Keratinocyte (primary cell): ENCODE measurements around the gene TPD52L1. TPM values are rescaled to one million over a fixed set of nuclear protein-coding genes. Genes with fewer than 3 reads are reported as not detected.

Source experiments
- DNase-seq: peaks from one replicate; pipeline ENCODE4 v3.0.0-alpha.2; 2011; ENCODE audit warnings: low read depth, missing footprints, low spot score
- FAIRE-seq: peaks from 2 replicates; lab custom pipeline; 2011; peaks lifted over from hg19 to GRCh38; lab: Jason Lieb, UNC
- H2AFZ ChIP-seq: 2 replicates; pipeline ENCODE4 v1.6.0; 2012; ENCODE audit warnings: low read length, control low read depth, inconsistent platforms; ENCODE audit not compliant: control insufficient read depth
- H3K27ac ChIP-seq: 2 replicates; pipeline ENCODE4 v1.5.1; 2011; ENCODE audit warnings: low read length; ENCODE audit not compliant: control insufficient read depth, insufficient read depth
- H3K27me3 ChIP-seq: 3 replicates; pipeline ENCODE4 v1.6.0; 2011; ENCODE audit warnings: low read length; ENCODE audit not compliant: control insufficient read depth, insufficient read depth; ENCODE audit errors: extremely low read depth
- H3K36me3 ChIP-seq, 2 experiments: 2 replicates in 1 of 2; 3 replicates in 1 of 2; pipeline ENCODE4 v1.5.1; 2011; ENCODE audit warnings: low read length in 2 of 2, mild to moderate bottlenecking in 1 of 2; ENCODE audit not compliant: control insufficient read depth in 2 of 2, insufficient read depth in 2 of 2; ENCODE audit errors: extremely low read depth in 1 of 2
- H3K4me1 ChIP-seq: 3 replicates; pipeline ENCODE4 v1.5.1; 2011; ENCODE audit warnings: low read length; ENCODE audit not compliant: control insufficient read depth, insufficient read depth; ENCODE audit errors: extremely low read depth
- H3K4me2 ChIP-seq: 3 replicates; pipeline ENCODE4 v1.6.0; 2011; ENCODE audit warnings: low read depth, low read length; ENCODE audit not compliant: control insufficient read depth, insufficient read depth; ENCODE audit errors: extremely low read depth
- H3K4me3 ChIP-seq, 3 experiments: fragments of 200-600 bp in 1 of 3; sonication (generic) in 1 of 3; 2 replicates in 2 of 3; 3 replicates in 1 of 3; pipeline ENCODE4 v1.5.1; 2011 to 2016; ENCODE audit warnings: low read length in 3 of 3, mild to moderate bottlenecking in 3 of 3, control low read depth in 2 of 3, inconsistent platforms in 1 of 3, low read depth in 1 of 3, mixed read lengths in 1 of 3, mixed run types in 1 of 3, moderate library complexity in 1 of 3; ENCODE audit not compliant: control insufficient read depth in 2 of 3, insufficient read depth in 2 of 3; ENCODE audit errors: extremely low read depth in 1 of 3
- H3K79me2 ChIP-seq: 2 replicates; pipeline ENCODE4 v1.6.0; 2012; ENCODE audit warnings: low read length; ENCODE audit not compliant: control insufficient read depth, insufficient read depth
- H3K9ac ChIP-seq: 3 replicates; pipeline ENCODE4 v1.6.0; 2011; ENCODE audit warnings: low read length; ENCODE audit not compliant: control insufficient read depth, insufficient read depth; ENCODE audit errors: extremely low read depth
- H3K9me1 ChIP-seq: 3 replicates; pipeline ENCODE4 v1.6.0; 2011; ENCODE audit warnings: low read length; ENCODE audit not compliant: control insufficient read depth, insufficient read depth; ENCODE audit errors: extremely low read depth
- H3K9me3 ChIP-seq: 2 replicates; pipeline ENCODE4 v1.5.1; 2012; ENCODE audit warnings: low read depth, low read length; ENCODE audit not compliant: control insufficient read depth
- H4K20me1 ChIP-seq: 3 replicates; pipeline ENCODE4 v1.6.0; 2011; ENCODE audit warnings: low read length; ENCODE audit not compliant: control insufficient read depth, insufficient read depth; ENCODE audit errors: extremely low read depth
- CTCF ChIP-seq, 3 experiments: IDR thresholded peaks in 1 of 3; conservative IDR thresholded peaks in 1 of 3; optimal IDR thresholded peaks in 1 of 3; 2 replicates in 2 of 3; 3 replicates in 1 of 3; pipeline versions ENCODE3 to v1.5.1; 2011; ENCODE audit warnings: low read length in 3 of 3, mild to moderate bottlenecking in 3 of 3, moderate library complexity in 2 of 3, control low read depth in 1 of 3, inconsistent platforms in 1 of 3; ENCODE audit not compliant: insufficient read depth in 2 of 3; ENCODE audit errors: extremely low read depth in 1 of 3
- EZH2 ChIP-seq: IDR thresholded peaks from one replicate; pipeline ENCODE4 v1.6.1; 2012; ENCODE audit warnings: inconsistent platforms, mild to moderate bottlenecking, low read length, moderate library complexity
- dilution Hi-C: fragments of 300-500 bp; cut with MboI; formaldehyde crosslinking; loops from one replicate; pipeline ENCODE4 v1.7.0; 2020; ENCODE audit warnings: low sequenced_read_pairs; ENCODE audit not compliant: extremely low pct_ligation_motif_present
- polyA plus RNA-seq, 5 experiments: library from polyadenylated mRNA; depleted of rRNA in 3 of 5; stranded (reverse) in 3 of 5; stranded (forward) in 1 of 5; unstranded in 1 of 5; fragments of >200 nt; gene quantifications; 1 replicate in 1 of 5; 2 replicates in 3 of 5; 3 replicates in 1 of 5; pipeline versions ENCODE4 v1.2.1 to v1.2.3, GENCODE V29; 2011 to 2012; ENCODE audit warnings: missing spikeins in 2 of 5, low read depth in 1 of 5, low replicate concordance in 1 of 5

The TPD52L1 gene
- polyA plus RNA-seq, 1 donor (not counting 4 experiments of a cell fraction or from before 2014, with no cell fraction given), result 135 TPM

- dilution Hi-C loops, result no loop called here
- H3K4me1 ChIP-seq, result peaks cover 5% of the 10 kb centered on the region
- H3K79me2 ChIP-seq, result no peaks in the 10 kb centered on the region
- H2AFZ ChIP-seq, result no peak overlapping the region
- no peaks in the 10 kb centered on the region for H3K27me3 ChIP-seq
- H3K9me3 ChIP-seq, result peaks cover 8% of the 10 kb centered on the region
- no peak overlapping the region for H3K4me2 ChIP-seq
- no peaks in the 10 kb centered on the region for H4K20me1 ChIP-seq
- H3K36me3 ChIP-seq, result no peaks in the 10 kb centered on the region
- no peak for FAIRE-seq
- no peak overlapping the region for H3K27ac ChIP-seq
- no peak for DNase-seq
- H3K4me3 ChIP-seq, result no peak overlapping the region
- no peaks in the 10 kb centered on the region for H3K9me1 ChIP-seq
- no peak overlapping the region for H3K9ac ChIP-seq
- TF ChIP-seq CTCF (optimal IDR thresholded peaks at IDR 0.05 in 1 of 3, IDR thresholded peaks at IDR 0.05 in 1 of 3, conservative IDR thresholded peaks at IDR 0.05 in 1 of 3; ENCODE audit: extremely low read depth in 1 of 3, insufficient read depth in 2 of 3, low read length in 3 of 3) (no peak), EZH2 (no peak)
Measured at GRCh38 chr6:125112934-125113333, 40.6 kb upstream of the TPD52L1 start.

GRCh38 chr6:125114248-125114858 lies 39.2 kb upstream of the TPD52L1 start:
- Histone ChIP-seq H3K9me3 (peaks cover 8% of the 10 kb centered on the region), H3K9me1 (no peaks in the 10 kb centered on the region), H3K27me3 (no peaks in the 10 kb centered on the region), H3K4me3 (no peak overlapping the region), H3K4me1 (peaks cover 6% of the 10 kb centered on the region), H2AFZ (no peak overlapping the region), H3K9ac (no peak overlapping the region), H3K27ac (no peak overlapping the region), H3K4me2 (no peak overlapping the region), H3K79me2 (no peaks in the 10 kb centered on the region), H3K36me3 (no peaks in the 10 kb centered on the region), H4K20me1 (no peaks in the 10 kb centered on the region)
- FAIRE-seq, result peak; percentile 53
- DNase-seq, result no peak
- dilution Hi-C loops, result no loop called here
- peak in 2 of 3 experiments; percentile 51 to 63 for TF ChIP-seq CTCF (optimal IDR thresholded peaks at IDR 0.05 in 1 of 3, IDR thresholded peaks at IDR 0.05 in 1 of 3, conservative IDR thresholded peaks at IDR 0.05 in 1 of 3; ENCODE audit: extremely low read depth in 1 of 3, insufficient read depth in 2 of 3, low read length in 3 of 3)
- no peak for TF ChIP-seq EZH2
